ENCODE data around the gene DNAJC13.

DNA sequence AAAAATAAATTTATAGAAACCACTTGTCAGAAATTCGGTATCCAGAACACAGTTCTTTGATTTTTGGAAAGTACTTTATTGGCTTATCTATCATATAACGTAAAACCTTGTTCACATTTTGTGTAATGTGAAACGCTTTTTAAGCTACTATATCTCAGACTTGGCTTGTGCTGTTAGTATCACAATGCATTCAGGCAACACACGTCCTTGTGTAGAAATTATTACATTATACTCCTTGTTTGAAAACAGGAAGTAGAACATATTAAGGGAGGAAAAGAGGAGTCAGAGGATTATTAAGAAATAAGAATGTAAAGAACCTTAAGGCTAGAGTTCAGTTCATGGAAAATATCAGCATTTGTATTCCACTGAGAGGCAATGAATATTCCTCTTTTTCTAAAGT, 1.6 kb downstream of the DNAJC13 start:
- TF ChIP-seq, protein P1, sequence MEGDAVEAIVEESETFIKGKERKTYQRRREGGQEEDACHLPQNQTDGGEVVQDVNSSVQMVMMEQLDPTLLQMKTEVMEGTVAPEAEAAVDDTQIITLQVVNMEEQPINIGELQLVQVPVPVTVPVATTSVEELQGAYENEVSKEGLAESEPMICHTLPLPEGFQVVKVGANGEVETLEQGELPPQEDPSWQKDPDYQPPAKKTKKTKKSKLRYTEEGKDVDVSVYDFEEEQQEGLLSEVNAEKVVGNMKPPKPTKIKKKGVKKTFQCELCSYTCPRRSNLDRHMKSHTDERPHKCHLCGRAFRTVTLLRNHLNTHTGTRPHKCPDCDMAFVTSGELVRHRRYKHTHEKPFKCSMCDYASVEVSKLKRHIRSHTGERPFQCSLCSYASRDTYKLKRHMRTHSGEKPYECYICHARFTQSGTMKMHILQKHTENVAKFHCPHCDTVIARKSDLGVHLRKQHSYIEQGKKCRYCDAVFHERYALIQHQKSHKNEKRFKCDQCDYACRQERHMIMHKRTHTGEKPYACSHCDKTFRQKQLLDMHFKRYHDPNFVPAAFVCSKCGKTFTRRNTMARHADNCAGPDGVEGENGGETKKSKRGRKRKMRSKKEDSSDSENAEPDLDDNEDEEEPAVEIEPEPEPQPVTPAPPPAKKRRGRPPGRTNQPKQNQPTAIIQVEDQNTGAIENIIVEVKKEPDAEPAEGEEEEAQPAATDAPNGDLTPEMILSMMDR (IDR thresholded peaks at IDR 0.05) = no peak
- TF ChIP-seq POLR2A (IDR thresholded peaks at IDR 0.05) (no peak), POLR2AphosphoS5 (IDR thresholded peaks at IDR 0.05) (no peak)

Data from sigmoid colon (tissue), 4 donors.